Pons (tissue), 1 donor: Measurements from ENCODE around the gene ABCC1.
A peak's percentile ranks its signal among the peaks of the same experiment; 100 is the strongest.

ENCODE experiments used
- DNase-seq: peaks from one replicate; pipeline ENCODE4 v3.0.0-alpha.2; 2016; ENCODE audit warnings: low spot score

The ABCC1 gene

GRCh38 chr16:16111639-16112038 is 162.2 kb downstream of the ABCC1 start:
- no peak for DNase-seq

- no peak for DNase-seq
These were observed 163.1 kb downstream of the ABCC1 start for GRCh38 chr16:16112450-16113053.

- no peak for DNase-seq
These were observed 163.7 kb downstream of the ABCC1 start for GRCh38 chr16:16113076-16113475.

- no peak for DNase-seq
These were observed 167.4 kb downstream of the ABCC1 start for GRCh38 chr16:16116841-16117240.

GRCh38 chr16:16118337-16118736 is 168.9 kb downstream of the ABCC1 start:
- no peak for DNase-seq

- DNase-seq: no peak
These were observed 170.6 kb downstream of the ABCC1 start for GRCh38 chr16:16120044-16120381.

- DNase-seq: peak; percentile 78
These were observed 171.2 kb downstream of the ABCC1 start for GRCh38 chr16:16120382-16121184.

- DNase-seq: no peak
These were observed 171.8 kb downstream of the ABCC1 start for GRCh38 chr16:16121185-16121727.

- DNase-seq: no peak
These were observed 172.8 kb downstream of the ABCC1 start for GRCh38 chr16:16122264-16122663.

GRCh38 chr16:16124438-16124837 is 175.0 kb downstream of the ABCC1 start:
- no peak for DNase-seq

- no peak for DNase-seq
These were observed 175.6 kb downstream of the ABCC1 start for GRCh38 chr16:16124974-16125373.

- no peak for DNase-seq
These were observed 177.5 kb downstream of the ABCC1 start for GRCh38 chr16:16126896-16127295.

GRCh38 chr16:16127469-16128116 is 178.2 kb downstream of the ABCC1 start:
- DNase-seq: peak; percentile 59

GRCh38 chr16:16131204-16131603 is 181.8 kb downstream of the ABCC1 start:
- no peak for DNase-seq

GRCh38 chr16:16131659-16132058 is 182.2 kb downstream of the ABCC1 start:
- no peak for DNase-seq

- no peak for DNase-seq
These were observed 184.7 kb downstream of the ABCC1 start for GRCh38 chr16:16133943-16134604.

- DNase-seq: no peak
These were observed 187.2 kb downstream of the ABCC1 start for GRCh38 chr16:16136588-16136987.

GRCh38 chr16:16137110-16137509 is 187.7 kb downstream of the ABCC1 start:
- DNase-seq: no peak

GRCh38 chr16:16138034-16138635 is 188.7 kb downstream of the ABCC1 start:
- no peak for DNase-seq

GRCh38 chr16:16139061-16139460 is 189.6 kb downstream of the ABCC1 start:
- DNase-seq: no peak

GRCh38 chr16:16139806-16140205 is 190.4 kb downstream of the ABCC1 start:
- no peak for DNase-seq

GRCh38 chr16:16140537-16140936 is 191.1 kb downstream of the ABCC1 start:
- no peak for DNase-seq
